Measurements from ENCODE around the gene CATSPERB. TPM values are rescaled to one million over a fixed set of nuclear protein-coding genes. Genes with fewer than 3 reads are reported as not detected.
A peak's percentile ranks its signal among the peaks of the same experiment; 100 is the strongest.

Gene CATSPERB, protein sequence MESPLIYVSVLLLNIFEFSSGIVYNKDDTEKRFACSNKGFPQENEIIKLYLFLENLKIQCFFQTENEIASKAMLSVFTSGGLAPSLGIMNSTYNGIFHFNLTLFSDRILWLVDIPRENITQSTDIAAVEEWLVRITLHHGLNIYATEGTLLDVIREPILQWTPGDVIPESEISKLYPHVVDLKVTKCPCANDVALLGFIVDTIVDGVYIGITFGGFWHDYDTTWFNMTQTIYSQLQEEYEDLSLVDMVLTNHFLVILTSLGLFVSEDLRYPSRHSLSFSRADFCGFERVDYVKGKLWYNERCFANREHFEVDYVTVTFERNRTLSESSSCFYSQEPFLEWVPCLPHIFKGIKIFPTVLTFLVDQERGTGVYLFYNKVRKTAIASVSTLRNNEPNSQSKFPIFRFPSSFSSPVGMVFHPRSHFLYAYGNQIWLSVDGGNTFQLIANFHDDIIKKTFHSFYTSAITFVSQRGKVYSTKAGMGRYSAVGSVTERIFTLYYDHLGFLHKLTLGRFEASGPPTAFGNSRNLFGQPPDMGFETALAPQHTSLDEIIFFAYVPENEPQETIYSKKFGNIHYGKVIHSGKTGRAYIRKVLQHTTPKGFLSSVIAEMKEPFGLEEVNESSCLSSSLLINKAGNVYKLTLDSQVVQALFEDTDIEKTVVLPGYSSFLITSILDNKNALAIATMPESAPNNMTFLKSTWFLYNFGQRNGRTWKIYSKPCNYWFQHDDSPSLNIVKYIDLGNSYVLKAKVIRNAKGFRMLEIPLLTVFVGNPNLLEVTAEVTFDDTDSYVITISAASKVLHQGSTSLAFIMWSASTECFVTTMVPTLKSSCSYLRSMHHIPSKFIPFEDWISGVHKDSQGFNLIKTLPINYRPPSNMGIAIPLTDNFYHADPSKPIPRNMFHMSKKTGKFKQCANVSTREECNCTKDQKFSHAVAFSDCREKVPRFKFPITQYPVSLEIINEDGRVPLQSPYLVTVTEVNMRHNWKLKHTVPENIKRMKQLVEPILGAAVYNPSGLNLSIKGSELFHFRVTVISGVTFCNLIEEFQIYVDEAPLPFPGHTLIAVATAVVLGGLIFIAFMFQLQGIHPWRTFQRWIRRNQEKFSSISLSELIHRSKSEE
- polyA plus RNA-seq (2012; ENCODE audit: insufficient read depth, insufficient read length): not detected

DNA sequence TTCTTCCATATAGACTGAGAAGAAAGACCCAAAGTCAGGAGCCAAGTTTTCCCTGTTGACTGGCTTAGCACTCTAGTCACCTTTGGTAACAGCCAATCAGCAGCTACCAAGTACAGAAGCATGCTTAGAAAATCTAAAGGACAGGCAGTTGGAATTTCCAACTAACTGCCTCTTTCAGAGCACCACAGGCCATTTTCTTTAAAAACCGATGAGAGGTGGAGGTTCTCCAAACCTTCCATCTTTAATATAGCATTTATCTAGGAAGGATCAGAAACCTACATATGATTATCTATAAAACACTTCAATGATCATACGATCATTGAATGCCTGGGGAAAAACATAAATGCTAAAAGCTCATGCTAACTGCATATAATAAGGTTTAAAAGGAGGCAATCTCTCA, at the start of gene CATSPERB:
TSS of gene CATSPERB (minus strand) at position 101 of the 400 bp plus-strand sequence. CDS start 2,607 bp downstream, outside the sequence.
- H3K4me3 ChIP-seq (ENCODE audit: low read length): no peak within 1 kb of the TSS
- no peak for DNase-seq (ENCODE audit: low read depth, low spot score)

- H3K4me3 ChIP-seq (ENCODE audit: low read length): no peak overlapping the region
- DNase-seq (ENCODE audit: low read depth, low spot score): no peak
Measured at GRCh38 chr14:91780452-91780851, 48.6 kb upstream of the CATSPERB start.

GRCh38 chr14:91778217-91778616, 46.3 kb upstream of the CATSPERB start:
- H3K4me3 ChIP-seq (ENCODE audit: low read length): no peak overlapping the region
- DNase-seq (ENCODE audit: low read depth, low spot score): no peak

DNA sequence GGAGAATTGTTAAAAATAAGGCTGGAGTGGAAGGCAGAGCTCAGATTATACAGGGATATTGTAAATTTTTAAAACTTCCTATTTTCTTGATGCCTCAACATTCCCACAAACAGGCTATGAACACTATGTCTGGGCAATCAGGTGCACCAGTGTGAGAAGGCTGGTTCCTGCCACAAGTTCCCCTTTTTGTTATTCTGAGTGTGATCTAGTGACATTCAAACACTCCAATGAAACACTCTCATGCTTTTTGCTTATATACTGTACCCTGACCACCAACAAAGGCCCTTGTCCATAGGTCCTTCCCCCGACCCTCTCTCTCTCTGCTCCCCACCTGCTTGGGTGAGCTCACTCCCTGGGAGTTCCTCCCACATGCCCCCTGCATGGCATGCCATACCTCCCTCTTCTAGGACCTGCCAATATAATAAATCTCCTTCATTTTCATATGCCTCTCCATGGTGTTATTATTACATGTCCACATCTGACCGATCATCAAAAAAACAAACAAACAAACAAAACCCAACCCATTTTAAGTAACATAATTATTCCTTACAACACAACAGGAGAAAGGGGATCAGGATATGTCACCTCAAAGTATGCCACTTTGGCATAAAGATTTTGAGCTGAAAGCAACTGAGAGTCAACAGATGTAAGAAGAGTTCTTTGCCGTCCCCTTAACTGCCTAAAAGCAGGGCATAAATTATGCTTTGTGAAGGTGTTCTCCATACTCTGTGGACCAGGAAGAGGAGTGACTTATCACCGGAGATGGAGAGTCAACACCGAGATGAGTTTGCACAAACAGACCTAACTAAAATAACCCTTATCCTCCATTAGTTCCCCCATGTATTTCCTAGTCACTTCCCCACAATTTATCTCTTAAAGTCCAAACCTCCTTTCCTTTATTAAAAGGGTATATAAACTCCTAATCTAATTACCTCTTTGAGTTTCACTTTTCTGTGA, 42.5 kb upstream of the CATSPERB start:
- H3K4me3 ChIP-seq (ENCODE audit: low read length): no peak overlapping the region
- DNase-seq (ENCODE audit: low read depth, low spot score): no peak

GRCh38 chr14:91770185-91770584, 38.3 kb upstream of the CATSPERB start:
- no peak overlapping the region for H3K4me3 ChIP-seq (ENCODE audit: low read length)
- DNase-seq (ENCODE audit: low read depth, low spot score): no peak

- H3K4me3 ChIP-seq (ENCODE audit: low read length): no peak overlapping the region
- no peak for DNase-seq (ENCODE audit: low read depth, low spot score)
Measured at GRCh38 chr14:91755570-91756295, 23.8 kb upstream of the CATSPERB start.

DNA sequence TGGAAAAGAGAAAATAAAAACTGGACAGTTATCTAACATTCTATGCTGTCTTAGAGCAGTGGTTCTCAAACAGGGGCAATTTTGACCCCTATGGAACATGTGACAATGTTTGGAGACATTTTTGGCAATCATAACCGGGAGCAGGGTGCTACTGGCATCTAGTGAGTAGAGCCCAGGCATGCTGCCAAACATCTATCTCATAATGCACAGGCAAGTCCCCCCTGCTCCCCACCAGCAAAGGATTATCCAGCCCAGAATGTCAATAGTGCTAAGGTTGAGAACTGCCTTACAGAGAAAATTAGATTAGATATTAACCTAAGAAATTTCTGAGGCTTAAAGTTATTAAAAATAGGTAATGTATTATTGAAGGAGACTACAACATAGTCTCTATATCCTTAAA, 22.9 kb upstream of the CATSPERB start:
- no peak for DNase-seq (ENCODE audit: low read depth, low spot score)
- no peak overlapping the region for H3K4me3 ChIP-seq (ENCODE audit: low read length)

DNA sequence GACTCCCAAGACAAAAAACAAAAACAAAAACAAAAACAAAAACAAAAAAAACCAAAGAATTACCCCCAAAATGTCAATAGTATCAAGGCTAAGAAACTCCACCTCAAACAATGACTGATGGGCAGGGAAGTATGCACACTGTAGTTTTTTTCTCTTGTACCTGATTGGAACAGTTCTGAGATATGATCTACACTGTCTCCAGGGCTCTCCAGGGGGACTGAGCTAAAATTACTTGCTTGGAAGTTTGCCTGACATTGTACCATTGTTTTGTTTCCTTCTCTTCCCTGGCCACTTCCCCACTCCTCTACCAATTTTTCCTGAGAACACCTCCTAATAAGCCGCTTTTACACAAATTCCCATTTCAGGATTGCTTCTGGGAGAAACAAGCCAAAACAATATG, 22.3 kb upstream of the CATSPERB start:
- no peak for DNase-seq (ENCODE audit: low read depth, low spot score)
- no peak overlapping the region for H3K4me3 ChIP-seq (ENCODE audit: low read length)

GRCh38 chr14:91753501-91754128, 21.7 kb upstream of the CATSPERB start:
- no peak for DNase-seq (ENCODE audit: low read depth, low spot score)
- H3K4me3 ChIP-seq (ENCODE audit: low read length): no peak overlapping the region

DNA sequence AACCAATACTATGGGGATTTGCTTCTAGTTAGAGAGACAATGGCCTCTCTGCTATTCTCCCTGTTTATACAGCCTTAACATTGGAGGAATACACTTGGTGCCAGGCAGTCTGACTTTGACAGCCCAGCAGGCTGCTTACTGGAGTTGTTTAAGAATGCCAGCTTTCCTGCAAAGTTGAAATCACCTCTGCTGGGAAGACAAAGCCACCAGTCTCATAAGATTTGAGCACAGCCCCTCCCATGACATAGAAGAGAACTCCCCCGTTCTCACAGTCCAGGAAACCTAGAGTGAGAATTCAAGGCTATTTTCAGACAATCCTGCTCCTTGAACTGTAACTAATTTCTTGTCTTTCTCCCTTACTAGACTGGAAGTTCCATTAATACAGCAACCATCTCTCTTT, 21.1 kb upstream of the CATSPERB start:
- H3K4me3 ChIP-seq (ENCODE audit: low read length): no peak overlapping the region
- DNase-seq (ENCODE audit: low read depth, low spot score): no peak

GRCh38 chr14:91751719-91752118, 19.8 kb upstream of the CATSPERB start:
- no peak overlapping the region for H3K4me3 ChIP-seq (ENCODE audit: low read length)
- DNase-seq (ENCODE audit: low read depth, low spot score): no peak

DNA sequence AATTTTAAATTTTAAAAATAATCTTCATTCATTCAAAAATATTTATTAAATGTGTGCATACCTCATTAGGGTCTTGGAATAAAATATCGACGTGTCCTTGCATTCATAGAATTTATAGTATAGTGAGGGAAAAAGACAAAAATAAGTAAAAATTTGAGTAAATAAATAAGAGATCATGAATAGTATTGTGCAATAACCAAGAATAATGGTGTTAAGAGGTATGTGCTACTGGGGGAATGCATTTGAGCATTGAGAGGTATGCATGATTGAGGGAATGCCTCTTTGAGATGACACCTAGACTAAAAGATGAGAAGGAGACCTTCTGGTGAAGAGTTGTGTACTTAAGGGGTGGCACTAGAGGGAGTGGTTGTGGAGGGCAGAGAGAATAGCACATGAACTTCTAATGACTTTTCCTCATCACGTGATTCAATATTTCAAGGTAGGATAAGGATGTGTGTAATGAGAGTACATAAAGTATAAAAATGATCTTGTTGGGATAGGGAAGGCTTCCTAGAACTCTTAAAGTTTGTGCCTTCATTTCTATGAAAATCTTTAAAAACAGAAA, 18.8 kb upstream of the CATSPERB start:
- no peak overlapping the region for H3K4me3 ChIP-seq (ENCODE audit: low read length)
- DNase-seq (ENCODE audit: low read depth, low spot score): peak; percentile 8

DNA sequence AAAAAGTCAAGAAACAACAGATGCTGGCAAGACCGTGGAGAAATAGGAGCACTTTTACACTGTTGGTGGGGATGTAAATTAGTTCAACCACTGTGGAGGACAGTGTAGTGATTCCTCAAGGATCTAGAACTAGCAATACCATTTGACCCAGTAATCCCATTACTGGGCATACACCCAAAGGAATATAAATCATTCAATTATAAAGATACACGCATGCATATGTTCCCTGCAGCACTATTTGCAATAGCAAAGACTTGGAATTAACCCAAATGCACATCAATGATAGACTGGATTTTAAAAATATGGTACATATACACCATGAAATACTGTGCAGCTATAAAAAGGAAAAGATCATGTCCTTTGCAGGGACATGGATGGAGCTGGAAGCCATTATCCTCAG, 18.0 kb upstream of the CATSPERB start:
- H3K4me3 ChIP-seq (ENCODE audit: low read length): no peak overlapping the region
- DNase-seq (ENCODE audit: low read depth, low spot score): no peak

- no peak for DNase-seq (ENCODE audit: low read depth, low spot score)
- no peak overlapping the region for H3K4me3 ChIP-seq (ENCODE audit: low read length)
Measured at GRCh38 chr14:91748049-91748448, 16.2 kb upstream of the CATSPERB start.

DNA sequence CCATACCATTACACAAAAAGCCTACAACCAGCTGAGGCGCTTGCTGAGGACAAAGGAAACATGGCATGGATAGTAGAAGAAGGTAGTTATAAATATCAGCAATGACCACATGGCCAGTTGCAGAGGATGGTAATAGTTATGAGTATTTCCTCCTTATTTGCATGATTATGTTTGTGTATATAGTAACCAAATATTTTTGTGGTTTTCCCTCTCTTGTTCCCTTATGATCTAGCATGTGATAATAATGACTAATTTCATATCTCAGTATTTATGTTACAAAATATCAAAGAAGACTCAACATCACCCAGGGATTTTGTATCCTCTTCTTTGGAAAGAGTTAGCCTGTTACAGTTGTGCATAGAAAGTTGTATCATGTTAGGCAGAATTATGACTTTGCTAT, 13.5 kb upstream of the CATSPERB start:
- DNase-seq (ENCODE audit: low read depth, low spot score): no peak
- no peak overlapping the region for H3K4me3 ChIP-seq (ENCODE audit: low read length)

- H3K4me3 ChIP-seq (ENCODE audit: low read length): no peak overlapping the region
- no peak for DNase-seq (ENCODE audit: low read depth, low spot score)
Measured at GRCh38 chr14:91744068-91744480, 12.2 kb upstream of the CATSPERB start.

DNA sequence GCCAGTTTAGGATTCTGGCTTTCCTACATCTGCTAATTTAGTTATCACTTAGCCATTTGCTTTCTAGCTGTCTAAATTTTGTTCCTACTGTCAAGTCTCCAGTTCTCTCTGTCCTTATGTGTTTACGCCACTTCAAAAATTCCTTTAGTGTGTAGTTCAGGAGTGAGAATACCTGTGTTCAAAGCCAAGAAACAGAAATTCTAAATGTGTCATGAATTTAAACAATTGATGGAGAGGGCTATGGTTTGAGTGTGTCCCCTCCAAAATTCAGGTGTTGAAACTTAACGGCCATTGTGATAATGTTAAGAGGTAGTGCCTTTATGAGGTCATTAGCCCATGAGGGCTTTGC, 11.4 kb upstream of the CATSPERB start:
- DNase-seq (ENCODE audit: low read depth, low spot score): no peak
- H3K4me3 ChIP-seq (ENCODE audit: low read length): no peak overlapping the region
